CD14-positive monocyte (primary cell): ENCODE measurements around the gene FAM228B. TPM values are rescaled to one million over a fixed set of nuclear protein-coding genes. Genes with fewer than 3 reads are reported as not detected.

Source experiments
- DNase-seq, 3 donors: peaks; one replicate each; pipeline ENCODE4 v3.0.0-alpha.2; 2011 to 2022
- H2AFZ ChIP-seq: 2 replicates; pipeline ENCODE4 v1.6.0; 2012; ENCODE audit warnings: mild to moderate bottlenecking, low read depth, low read length, inconsistent platforms; ENCODE audit not compliant: insufficient read depth, poor library complexity, severe bottlenecking
- H3K27ac ChIP-seq, 2 donors: 1 replicate in 1 of 2; 2 replicates in 1 of 2; pipeline ENCODE4 v1.5.1; 2012 to 2013; ENCODE audit warnings: low read length in 2 of 2, control low read depth in 1 of 2, inconsistent platforms in 1 of 2, low read depth in 1 of 2, mild to moderate bottlenecking in 1 of 2
- H3K27me3 ChIP-seq, 2 donors: one replicate each; pipeline versions ENCODE4 v1.6.0 to v1.6.1; 2011 to 2013; ENCODE audit warnings: low read length in 2 of 2; ENCODE audit not compliant: control insufficient read depth in 2 of 2, insufficient read depth in 2 of 2
- H3K36me3 ChIP-seq, 2 donors: replicated peaks in 1 of 2; 1 replicate in 1 of 2; 2 replicates in 1 of 2; pipeline versions ENCODE4 v1.5.1 to v1.6.1; 2012 to 2013; ENCODE audit warnings: low read length in 2 of 2, control low read depth in 1 of 2, inconsistent platforms in 1 of 2, mild to moderate bottlenecking in 1 of 2; ENCODE audit not compliant: insufficient read depth in 2 of 2, control insufficient read depth in 1 of 2
- H3K4me1 ChIP-seq, 2 donors: 1 replicate in 1 of 2; 2 replicates in 1 of 2; pipeline versions ENCODE4 v1.5.1 to v1.6.1; 2012 to 2013; ENCODE audit warnings: low read length in 2 of 2, control low read depth in 1 of 2, inconsistent platforms in 1 of 2, mild to moderate bottlenecking in 1 of 2, moderate library complexity in 1 of 2; ENCODE audit not compliant: insufficient read depth in 2 of 2, control insufficient read depth in 1 of 2
- H3K4me2 ChIP-seq: replicated peaks from 2 replicates; pipeline ENCODE3; 2012; ENCODE audit warnings: low read length, moderate library complexity, mild to moderate bottlenecking; ENCODE audit not compliant: poor library complexity, severe bottlenecking; ENCODE audit errors: extremely low read depth
- H3K4me3 ChIP-seq, 3 experiments: fragments of 200-600 bp in 1 of 3; sonication (generic) in 1 of 3; replicated peaks in 1 of 3; 1 replicate in 2 of 3; 2 replicates in 1 of 3; pipeline ENCODE4 v1.5.1; 2011 to 2013; ENCODE audit warnings: low read length in 3 of 3, mild to moderate bottlenecking in 3 of 3, control low read depth in 2 of 3, low read depth in 2 of 3, inconsistent platforms in 1 of 3, moderate library complexity in 1 of 3
- H3K79me2 ChIP-seq: 2 replicates; pipeline ENCODE4 v1.6.0; 2012; ENCODE audit warnings: mild to moderate bottlenecking, control low read depth, inconsistent platforms, low read length, moderate library complexity; ENCODE audit not compliant: insufficient read depth
- H3K9ac ChIP-seq: 2 replicates; pipeline ENCODE4 v1.6.0; 2017; ENCODE audit warnings: low read length, mild to moderate bottlenecking; ENCODE audit not compliant: insufficient read depth, poor library complexity, severe bottlenecking
- H3K9me3 ChIP-seq, 2 donors: replicated peaks in 1 of 2; 1 replicate in 1 of 2; 2 replicates in 1 of 2; pipeline versions ENCODE4 v1.5.1 to v1.6.1; 2012 to 2013; ENCODE audit warnings: low read length in 2 of 2, control low read depth in 1 of 2; ENCODE audit not compliant: control insufficient read depth in 1 of 2, insufficient read depth in 1 of 2
- H4K20me1 ChIP-seq: 2 replicates; pipeline ENCODE4 v1.6.0; 2012; ENCODE audit warnings: mild to moderate bottlenecking, low read length, control low read depth, moderate library complexity; ENCODE audit not compliant: insufficient read depth
- H3K27ac Mint-ChIP-seq, 7 donors: one replicate each; pipeline ENCODE4 v1.8.0; 2020; ENCODE audit warnings: mild to moderate bottlenecking in 7 of 7, mixed read lengths in 7 of 7, moderate library complexity in 6 of 7, inconsistent platforms in 2 of 7
- H3K27me3 Mint-ChIP-seq, 3 donors: one replicate each; pipeline ENCODE4 v1.8.0; 2021 to 2022; ENCODE audit warnings: low read depth in 3 of 3, mild to moderate bottlenecking in 3 of 3, mixed read lengths in 3 of 3, moderate library complexity in 3 of 3, inconsistent platforms in 1 of 3
- H3K36me3 Mint-ChIP-seq, 2 donors: one replicate each; pipeline ENCODE4 v1.8.0; 2020; ENCODE audit warnings: mixed read lengths in 2 of 2, inconsistent platforms in 1 of 2, mild to moderate bottlenecking in 1 of 2
- H3K4me1 Mint-ChIP-seq: one replicate; pipeline ENCODE4 v1.8.0; 2020; ENCODE audit warnings: mild to moderate bottlenecking, mixed read lengths
- H3K4me3 Mint-ChIP-seq, 2 donors: one replicate each; pipeline ENCODE4 v1.8.0; 2020; ENCODE audit warnings: mild to moderate bottlenecking in 2 of 2, mixed read lengths in 2 of 2, moderate library complexity in 1 of 2
- H3K9me3 Mint-ChIP-seq, 7 donors: one replicate each; pipeline ENCODE4 v1.8.0; 2020 to 2022; ENCODE audit warnings: mixed read lengths in 7 of 7, mild to moderate bottlenecking in 6 of 7, moderate library complexity in 6 of 7, inconsistent platforms in 2 of 7
- CTCF ChIP-seq: fragments of 200-600 bp; IDR thresholded peaks from one replicate; pipeline ENCODE4 v1.8.0; 2022; ENCODE audit warnings: antibody characterized with exemption, mild to moderate bottlenecking
- WGBS: methylation state at CpG from one replicate; pipeline ENCODE4 v1.1.5; 2013; ENCODE audit warnings: missing lambda C conversion rate; ENCODE audit not compliant: insufficient coverage; 5-methylcytosine and 5-hydroxymethylcytosine counted together
- intact Hi-C, 2 donors: fragments of 100-400 bp; cut with micrococcal nuclease; formaldehyde crosslinking; loops; one replicate each; pipeline versions ENCODE4 v1.15.0 to v1.15.1; 2023
- polyA plus RNA-seq, 3 donors: library from polyadenylated mRNA; depleted of rRNA in 1 of 3; unstranded in 2 of 3; stranded (reverse) in 1 of 3; fragments of 300-500 nt in 2 of 3; fragments of >200 nt in 1 of 3; fragmentation: Illumina TruSeq in 2 of 3; gene quantifications; 1 replicate in 2 of 3; 2 replicates in 1 of 3; pipeline ENCODE4 v1.2.3, GENCODE V29; 2012 to 2021

The FAM228B gene
- polyA plus RNA-seq, 3 donors: 6.5 to 16.1 (median 7.5) TPM

GRCh38 chr2:24122366-24123194 is 689 bp upstream of the FAM228B start:
- Mint-ChIP-seq H3K4me1 (peaks cover 15% of the 10 kb centered on the region), H3K4me3 (peak overlapping the region; percentile 78 to 85), H3K9me3 (no peaks in the 10 kb centered on the region), H3K36me3 (peaks cover 3% of the 10 kb centered on the region in 2 donors), H3K27me3 (peaks cover 0 to 3% (median 0%) of the 10 kb centered on the region in 3 donors), H3K27ac (peak overlapping the region in 2 of 7 donors; percentile 45 to 60)
- Histone ChIP-seq H3K9me3 (no peaks in the 10 kb centered on the region), H4K20me1 (no peaks in the 10 kb centered on the region), H3K36me3 (no peaks in the 10 kb centered on the region), H3K4me1 (peaks cover 14 to 16% of the 10 kb centered on the region in 2 donors), H3K4me3 (peak overlapping the region; percentile 72 to 83 (median 75)), H3K27me3 (no peaks in the 10 kb centered on the region), H3K9ac (peak overlapping the region; percentile 67), H3K4me2 (peak overlapping the region; percentile 96), H3K79me2 (no peaks in the 10 kb centered on the region), H3K27ac (peak overlapping the region in 1 of 2 donors; percentile 50), H2AFZ (peak overlapping the region; percentile 87)
- intact Hi-C loops: no loop called here
- WGBS: 8% methylated on average over 11 of the region's 15 CpGs
- TF ChIP-seq CTCF: no peak
- no peak for DNase-seq

GRCh38 chr2:24123922-24124580 is 782 bp downstream of the FAM228B start:
- Mint-ChIP-seq H3K27ac (peak overlapping the region in 6 of 7 donors; percentile 25 to 77 (median 60)), H3K4me3 (peak overlapping the region; percentile 83 to 88)
- peak overlapping the region; percentile 87 for H2AFZ ChIP-seq

More at GRCh38 chr2:24123922-24124580, 782 bp downstream of the FAM228B start:
- Mint-ChIP-seq H3K36me3 (peaks cover 6 to 12% of the 10 kb centered on the region in 2 donors), H3K27me3 (peaks cover 0 to 3% (median 0%) of the 10 kb centered on the region in 3 donors), H3K9me3 (no peaks in the 10 kb centered on the region), H3K4me1 (peaks cover 15% of the 10 kb centered on the region)
- WGBS: 11% methylated on average over 5 of the region's 9 CpGs
- peak overlapping the region; percentile 28 to 50 for H3K27ac ChIP-seq
- H3K36me3 ChIP-seq: no peaks in the 10 kb centered on the region
- no peaks in the 10 kb centered on the region for H3K9me3 ChIP-seq
- H3K4me2 ChIP-seq: peak overlapping the region; percentile 96
- no peak for DNase-seq
- peaks cover 14 to 16% of the 10 kb centered on the region in 2 donors for H3K4me1 ChIP-seq
- H3K27me3 ChIP-seq: no peaks in the 10 kb centered on the region
- H3K79me2 ChIP-seq: no peaks in the 10 kb centered on the region
- peak overlapping the region; percentile 67 for H3K9ac ChIP-seq
- no peak for TF ChIP-seq CTCF
- H4K20me1 ChIP-seq: no peaks in the 10 kb centered on the region
- intact Hi-C loops: no loop called here
- H3K4me3 ChIP-seq: peak overlapping the region; percentile 65 to 83 (median 72)
